ENCODE data around the gene CGREF1.

- TF ChIP-seq CTCF (conservative IDR thresholded peaks at IDR 0.05; ENCODE audit: low read length) (no peak), EZH2phosphoT487 (IDR thresholded peaks at IDR 0.05; ENCODE audit: borderline replicate concordance, low read depth, low read length) (no peak)
Observed at GRCh38 chr2:27073782-27074181, 45.1 kb downstream of the CGREF1 start.
